Kidney capillary endothelial cell (primary cell): Measurements from ENCODE around the gene PGAM5.

ENCODE experiments used
- DNase-seq: peaks from one replicate; pipeline ENCODE4 v3.0.0-alpha.2; 2018; ENCODE audit warnings: low spot score

PGAM5 gene

GRCh38 chr12:132710405-132711079 lies at the start of gene PGAM5:
Gene PGAM5 (plus strand): TSS chr12:132710842. CDS start chr12:132710877, 35 bp downstream.
- peak; percentile 73 for DNase-seq

GRCh38 chr12:132660996-132661395 lies 49.6 kb upstream of the PGAM5 start:
- DNase-seq, result no peak

- DNase-seq, result no peak
These were observed 48.7 kb upstream of the PGAM5 start for GRCh38 chr12:132661972-132662371.

GRCh38 chr12:132662901-132663755 lies 47.5 kb upstream of the PGAM5 start:
- no peak for DNase-seq

GRCh38 chr12:132664206-132665148 lies 46.2 kb upstream of the PGAM5 start:
- no peak for DNase-seq

GRCh38 chr12:132665149-132665491 lies 45.5 kb upstream of the PGAM5 start:
- DNase-seq, result no peak

- DNase-seq, result no peak
These were observed 44.8 kb upstream of the PGAM5 start for GRCh38 chr12:132665794-132666193.

GRCh38 chr12:132668191-132669088 lies 42.2 kb upstream of the PGAM5 start:
- no peak for DNase-seq

- peak; percentile 5 for DNase-seq
These were observed 41.3 kb upstream of the PGAM5 start for GRCh38 chr12:132669166-132669879.

- DNase-seq, result no peak
These were observed 38.5 kb upstream of the PGAM5 start for GRCh38 chr12:132672116-132672515.

GRCh38 chr12:132672678-132673077 lies 38.0 kb upstream of the PGAM5 start:
- DNase-seq, result no peak

GRCh38 chr12:132673288-132674179 lies 37.1 kb upstream of the PGAM5 start:
- no peak for DNase-seq

- no peak for DNase-seq
These were observed 36.1 kb upstream of the PGAM5 start for GRCh38 chr12:132674561-132674960.

- no peak for DNase-seq
These were observed 34.7 kb upstream of the PGAM5 start for GRCh38 chr12:132675757-132676432.

GRCh38 chr12:132677492-132677891 lies 33.1 kb upstream of the PGAM5 start:
- DNase-seq, result no peak

GRCh38 chr12:132685400-132685799 lies 25.2 kb upstream of the PGAM5 start:
- no peak for DNase-seq

GRCh38 chr12:132686825-132687210 lies 23.8 kb upstream of the PGAM5 start:
- DNase-seq, result no peak

- DNase-seq, result peak; percentile 91
These were observed 23.2 kb upstream of the PGAM5 start, which contains the start of the genes POLE and PXMP2 for GRCh38 chr12:132687211-132688164. Gene POLE (minus strand): TSS chr12:132687342. CDS start chr12:132687315, 27 bp downstream. Gene PXMP2 (plus strand): TSS chr12:132687587. CDS start chr12:132687671, 84 bp downstream.
